Measurements from ENCODE around the gene RO60.

- no peak for TF ChIP-seq CTCF (IDR thresholded peaks at IDR 0.05)
- no peak for TF ChIP-seq POLR2A (IDR thresholded peaks at IDR 0.05)
Measured at GRCh38 chr1:193060406-193060805, 994 bp downstream of the RO60 start.

All from lower leg skin (tissue), 3 donors.